Prostate gland (tissue), 2 donors: Measurements from ENCODE around the gene CDHR2. TPM values are rescaled to one million over a fixed set of nuclear protein-coding genes. Genes with fewer than 3 reads are reported as not detected.
A peak's percentile ranks its signal among the peaks of the same experiment; 100 is the strongest.

Experiments
- DNase-seq: peaks from one replicate; pipeline ENCODE4 v3.0.0-alpha.2; 2019; ENCODE audit warnings: low spot score
- H3K27ac ChIP-seq, 2 donors: fragments of 200-600 bp; sonication (generic); 2 replicates each; pipeline ENCODE4 v1.5.1; 2017 to 2019
- H3K27me3 ChIP-seq: fragments of 200-600 bp; sonication (generic); replicated peaks from 2 replicates; pipeline ENCODE4 v1.5.1; 2019; ENCODE audit not compliant: insufficient read depth
- H3K36me3 ChIP-seq, 2 donors: fragments of 200-600 bp; sonication (generic); 1 replicate in 1 of 2; 2 replicates in 1 of 2; pipeline versions ENCODE4 v1.5.1 to v1.8.1; 2017 to 2019
- H3K4me1 ChIP-seq: fragments of 200-600 bp; sonication (generic); replicated peaks from 2 replicates; pipeline ENCODE4 v1.5.1; 2019
- H3K4me3 ChIP-seq, 2 donors: fragments of 200-600 bp; sonication (generic); 2 replicates each; pipeline ENCODE4 v1.5.1; 2017 to 2019
- H3K9me3 ChIP-seq: fragments of 200-600 bp; sonication (generic); 2 replicates; pipeline ENCODE4 v1.5.1; 2017
- CTCF ChIP-seq, 4 experiments: fragments of 200-600 bp in 2 of 4; fragments of 450-650 bp in 2 of 4; sonication (generic) in 2 of 4; IDR thresholded peaks; 1 replicate in 3 of 4; 2 replicates in 1 of 4; pipeline ENCODE4 v1.5.1; 2016 to 2019; ENCODE audit warnings: antibody characterized with exemption in 4 of 4, mild to moderate bottlenecking in 2 of 4, moderate library complexity in 2 of 4
- POLR2A ChIP-seq: fragments of 450-650 bp; IDR thresholded peaks from one replicate; pipeline ENCODE4 v1.6.1; 2016; ENCODE audit warnings: antibody characterized with exemption, mild to moderate bottlenecking
- POLR2AphosphoS5 ChIP-seq: sonication (generic); formaldehyde crosslinking; IDR thresholded peaks from one replicate; pipeline ENCODE4 v1.6.1; 2017; ENCODE audit warnings: antibody characterized with exemption
- WGBS: methylation state at CpG from one replicate; pipeline ENCODE4 v1.1.5; 2018; 5-methylcytosine and 5-hydroxymethylcytosine counted together
- intact Hi-C: fragments of 100-400 bp; cut with DNase I; formaldehyde crosslinking; loops from one replicate; pipeline ENCODE4 v1.14.2; 2022
- total RNA-seq, 2 donors: library from RNA; depleted of rRNA; stranded (reverse); fragments of >200 nt; gene quantifications; one replicate each; pipeline ENCODE4 v1.1.0, GENCODE V29; 2016

The CDHR2 gene
- total RNA-seq, 2 donors from 2014 or later = 1.1 TPM; not detected in 1

- no peaks in the 10 kb centered on the region for H3K9me3 ChIP-seq
- WGBS = 96% methylated on average over 3 of the region's 3 CpGs
- intact Hi-C loops = no loop called here
- no peaks in the 10 kb centered on the region for H3K27me3 ChIP-seq
- H3K4me1 ChIP-seq = no peaks in the 10 kb centered on the region
- TF ChIP-seq CTCF (IDR thresholded peaks at IDR 0.05) (no peak), POLR2A (no peak), POLR2AphosphoS5 (no peak)
- no peak for DNase-seq
- H3K36me3 ChIP-seq = no peaks in the 10 kb centered on the region
- no peak overlapping the region for H3K27ac ChIP-seq
- H3K4me3 ChIP-seq = no peak overlapping the region
Measured at GRCh38 chr5:176592573-176592972, 43.4 kb downstream of the CDHR2 start.

- Histone ChIP-seq H3K36me3 (no peaks in the 10 kb centered on the region), H3K27ac (no peak overlapping the region), H3K27me3 (no peaks in the 10 kb centered on the region), H3K4me3 (no peak overlapping the region), H3K4me1 (no peaks in the 10 kb centered on the region), H3K9me3 (no peaks in the 10 kb centered on the region)
- whole genome bisulfite sequencing = 89% methylated on average over 12 of the region's 12 CpGs
- no peak for DNase-seq
- TF ChIP-seq POLR2AphosphoS5 (no peak), POLR2A (no peak), CTCF (IDR thresholded peaks at IDR 0.05) (no peak)
- intact Hi-C loops = no loop called here
Measured at GRCh38 chr5:176593273-176593869, 44.2 kb downstream of the CDHR2 start.

- intact Hi-C loops = no loop called here
- DNase-seq = no peak
- Histone ChIP-seq H3K36me3 (no peaks in the 10 kb centered on the region), H3K4me1 (no peaks in the 10 kb centered on the region), H3K4me3 (no peak overlapping the region), H3K27ac (no peak overlapping the region), H3K9me3 (no peaks in the 10 kb centered on the region), H3K27me3 (no peaks in the 10 kb centered on the region)
- 80% methylated on average over 8 of the region's 8 CpGs for WGBS
- TF ChIP-seq POLR2A = no peak
- TF ChIP-seq CTCF (IDR thresholded peaks at IDR 0.05) = no peak
- TF ChIP-seq POLR2AphosphoS5 = no peak
Measured at GRCh38 chr5:176594554-176594953, 45.4 kb downstream of the CDHR2 start.

- intact Hi-C loops = no loop called here
- WGBS = 73% methylated on average over 11 of the region's 11 CpGs
- Histone ChIP-seq H3K9me3 (no peaks in the 10 kb centered on the region), H3K36me3 (no peaks in the 10 kb centered on the region), H3K4me1 (no peaks in the 10 kb centered on the region), H3K4me3 (no peak overlapping the region), H3K27ac (no peak overlapping the region), H3K27me3 (no peaks in the 10 kb centered on the region)
- no peak for TF ChIP-seq POLR2A
- no peak for TF ChIP-seq CTCF (IDR thresholded peaks at IDR 0.05)
- no peak for TF ChIP-seq POLR2AphosphoS5
- DNase-seq = no peak
Measured at GRCh38 chr5:176595386-176595943, 46.3 kb downstream of the CDHR2 start.

- intact Hi-C loops = no loop called here
- DNase-seq = no peak
- Histone ChIP-seq H3K9me3 (no peaks in the 10 kb centered on the region), H3K36me3 (no peaks in the 10 kb centered on the region), H3K4me1 (no peaks in the 10 kb centered on the region), H3K27ac (no peak overlapping the region), H3K27me3 (no peaks in the 10 kb centered on the region), H3K4me3 (peak overlapping the region in 1 of 2 donors; percentile 27)
- 85% methylated on average over 23 of the region's 23 CpGs for WGBS
- TF ChIP-seq POLR2A = no peak
- no peak for TF ChIP-seq POLR2AphosphoS5
- TF ChIP-seq CTCF (IDR thresholded peaks at IDR 0.05) = no peak
Measured at GRCh38 chr5:176596069-176596644, 47.0 kb downstream of the CDHR2 start.
